SK-N-SH treated with all-trans-retinoic acid at 6 μM for 48 hours (cell line): Measurements from ENCODE around the gene CHRD.
"Not testable (repeated sequence)": the region's sequence is repeated elsewhere in the genome, so short reads cannot be mapped to it uniquely, and the experiment has no call there.

ENCODE experiments used
- ATAC-seq: fragments of 200-7000 bp; cut with Tn5 transposase; 3 replicates; pipeline ENCODE4 v1.9.1; 2020; ENCODE audit warnings: mild to moderate bottlenecking, moderate library complexity
- ARNTL ChIP-seq: fragments of 450-650 bp; formaldehyde crosslinking; IDR thresholded peaks from 2 replicates; pipeline ENCODE4 v1.5.0; 2020; ENCODE audit warnings: low read depth, mild to moderate bottlenecking, moderate library complexity, borderline replicate concordance
- BACH2 ChIP-seq: fragments of 250-450 bp; sonication (Bioruptor Pico); IDR thresholded peaks from 2 replicates; pipeline ENCODE4 v1.9.0; 2021; ENCODE audit warnings: mild to moderate bottlenecking, borderline replicate concordance
- CREB5 ChIP-seq: fragments of 250-450 bp; sonication (Bioruptor Pico); IDR thresholded peaks from 2 replicates; pipeline ENCODE4 v1.5.1; 2020; ENCODE audit warnings: low read depth, mild to moderate bottlenecking, moderate library complexity
- CSDC2 ChIP-seq: fragments of 250-450 bp; sonication (Bioruptor Pico); IDR thresholded peaks from 2 replicates; pipeline ENCODE4 v1.5.0; 2020; ENCODE audit warnings: mild to moderate bottlenecking, moderate library complexity
- CSRNP3 ChIP-seq: fragments of 250-450 bp; sonication (Bioruptor Pico); IDR thresholded peaks from 2 replicates; pipeline ENCODE4 v1.5.1; 2021; ENCODE audit warnings: mild to moderate bottlenecking, moderate library complexity
- ESRRG ChIP-seq: fragments of 250-450 bp; sonication (Bioruptor Pico); IDR thresholded peaks from 2 replicates; pipeline ENCODE4 v1.6.1; 2021; ENCODE audit warnings: mild to moderate bottlenecking
- GLIS3 ChIP-seq: fragments of 250-450 bp; sonication (Bioruptor Pico); IDR thresholded peaks from 2 replicates; pipeline ENCODE4 v1.5.0; 2020; ENCODE audit warnings: mild to moderate bottlenecking, moderate library complexity
- ISL1 ChIP-seq: fragments of 250-450 bp; sonication (Bioruptor Pico); IDR thresholded peaks from 2 replicates; pipeline ENCODE4 v2.1.2; 2022; ENCODE audit warnings: mild to moderate bottlenecking, moderate library complexity
- OSR1 ChIP-seq: fragments of 250-450 bp; sonication (Bioruptor Pico); IDR thresholded peaks from 2 replicates; pipeline ENCODE4 v1.8.0; 2022; ENCODE audit warnings: moderate library complexity, mild to moderate bottlenecking, inconsistent platforms
- PATZ1 ChIP-seq: fragments of 250-450 bp; sonication (Bioruptor Pico); IDR thresholded peaks from 2 replicates; pipeline ENCODE4 v1.8.0; 2020; ENCODE audit warnings: mild to moderate bottlenecking, moderate library complexity, borderline replicate concordance
- POU6F1 ChIP-seq: fragments of 250-450 bp; sonication (Bioruptor Pico); IDR thresholded peaks from 2 replicates; pipeline ENCODE4 v1.8.0; 2021; ENCODE audit warnings: low read depth, mild to moderate bottlenecking, moderate library complexity, borderline replicate concordance
- PPARA ChIP-seq: fragments of 250-450 bp; sonication (Bioruptor Pico); IDR thresholded peaks from 2 replicates; pipeline ENCODE4 v1.5.0; 2020; ENCODE audit warnings: mild to moderate bottlenecking, borderline replicate concordance
- RARB ChIP-seq: fragments of 250-450 bp; sonication (Bioruptor Pico); IDR thresholded peaks from 2 replicates; pipeline ENCODE4 v1.8.0; 2021; ENCODE audit warnings: mild to moderate bottlenecking, moderate library complexity
- SNAI2 ChIP-seq: fragments of 250-450 bp; sonication (Bioruptor Pico); IDR thresholded peaks from 2 replicates; pipeline ENCODE4 v1.5.0; 2020; ENCODE audit warnings: mild to moderate bottlenecking, moderate library complexity
- TCF4 ChIP-seq: fragments of 250-450 bp; sonication (Bioruptor Pico); IDR thresholded peaks from 2 replicates; pipeline ENCODE4 v1.8.0; 2021; ENCODE audit warnings: mild to moderate bottlenecking, moderate library complexity, borderline replicate concordance
- TOX ChIP-seq: fragments of 250-450 bp; sonication (Bioruptor Pico); IDR thresholded peaks from 2 replicates; pipeline ENCODE4 v1.8.0; 2021; ENCODE audit warnings: mild to moderate bottlenecking, moderate library complexity, borderline replicate concordance
- TSHZ2 ChIP-seq: fragments of 250-450 bp; sonication (Bioruptor Pico); IDR thresholded peaks from 2 replicates; pipeline ENCODE4 v1.5.0; 2020; ENCODE audit warnings: mild to moderate bottlenecking, moderate library complexity
- ZC3H10 ChIP-seq: fragments of 250-450 bp; sonication (Bioruptor Pico); IDR thresholded peaks from 2 replicates; pipeline ENCODE4 v1.5.1; 2021; ENCODE audit warnings: mild to moderate bottlenecking, moderate library complexity
- ZFP3 ChIP-seq: fragments of 250-450 bp; sonication (Bioruptor Pico); IDR thresholded peaks from 2 replicates; pipeline ENCODE4 v1.5.0; 2020; ENCODE audit warnings: mild to moderate bottlenecking, moderate library complexity
- ZFP30 ChIP-seq: fragments of 450-650 bp; formaldehyde crosslinking; IDR thresholded peaks from 2 replicates; pipeline ENCODE4 v1.5.0; 2022; ENCODE audit warnings: mild to moderate bottlenecking, moderate library complexity
- ZNF565 ChIP-seq: fragments of 450-650 bp; formaldehyde crosslinking; conservative IDR thresholded peaks from 2 replicates; pipeline ENCODE4 v1.5.0; 2020; ENCODE audit warnings: low read depth, mild to moderate bottlenecking, moderate library complexity
- ZNF70 ChIP-seq: fragments of 450-650 bp; formaldehyde crosslinking; IDR thresholded peaks from 2 replicates; pipeline ENCODE4 v1.5.0; 2020; ENCODE audit warnings: mild to moderate bottlenecking, moderate library complexity

CHRD gene

GRCh38 chr3:184339001-184339400, 40.9 kb upstream of the CHRD start:
- ATAC-seq, result no peak
- TF ChIP-seq CREB5 (no peak), CSRNP3 (no peak), ZNF70 (CRISPR knock-in tag) (no peak), OSR1 (no peak), ZC3H10 (no peak), PPARA (no peak), PATZ1 (CRISPR knock-in tag) (no peak), ISL1 (no peak), RARB (CRISPR knock-in tag) (no peak), CSDC2 (CRISPR knock-in tag) (no peak), SNAI2 (CRISPR knock-in tag) (no peak), TOX (no peak), ZFP30 (CRISPR knock-in tag) (no peak), BACH2 (no peak), ZFP3 (CRISPR knock-in tag) (no peak), TCF4 (no peak), ZNF565 (CRISPR knock-in tag) (no peak), GLIS3 (CRISPR knock-in tag) (no peak), POU6F1 (CRISPR knock-in tag) (no peak), ESRRG (no peak)

GRCh38 chr3:184339451-184340135, 40.3 kb upstream of the CHRD start:
- not testable (repeated sequence) for ATAC-seq

- no peak for TF ChIP-seq BACH2
- no peak for TF ChIP-seq TSHZ2 (CRISPR knock-in tag)
- TF ChIP-seq TCF4, result no peak
- TF ChIP-seq SNAI2 (CRISPR knock-in tag), result no peak
- TF ChIP-seq OSR1, result no peak
- TF ChIP-seq PATZ1 (CRISPR knock-in tag), result no peak
- TF ChIP-seq ARNTL (CRISPR knock-in tag), result no peak
- no peak for TF ChIP-seq PPARA
- TF ChIP-seq CREB5, result no peak
- no peak for TF ChIP-seq ZNF565 (CRISPR knock-in tag)
- TF ChIP-seq TOX, result no peak
- no peak for TF ChIP-seq ESRRG
- no peak for TF ChIP-seq ZFP3 (CRISPR knock-in tag)
- TF ChIP-seq ZNF70 (CRISPR knock-in tag), result no peak
- ATAC-seq, result no peak
Observed at GRCh38 chr3:184341925-184342324, 37.9 kb upstream of the CHRD start.
